Neural progenitor cell (in vitro differentiated cells): ENCODE data around the gene SMARCD3. TPM values are rescaled to one million over a fixed set of nuclear protein-coding genes. Genes with fewer than 3 reads are reported as not detected.

ENCODE experiments used
- DNase-seq: peaks from one replicate; pipeline ENCODE4 v3.0.0-alpha.2; 2016; ENCODE audit warnings: low spot score
- H2AFZ ChIP-seq: fragments of 200-600 bp; sonication (generic); replicated peaks from 2 replicates; pipeline ENCODE4 v1.6.1; 2016; ENCODE audit warnings: antibody characterized with exemption
- H3F3A ChIP-seq: fragments of 200-600 bp; sonication (generic); 2 replicates; pipeline ENCODE4 v1.6.1; 2016; ENCODE audit warnings: antibody characterized with exemption, low read depth
- H3K27ac ChIP-seq: fragments of 200-600 bp; sonication (generic); 2 replicates; pipeline ENCODE4 v1.5.1; 2016; ENCODE audit warnings: mild to moderate bottlenecking
- H3K27me3 ChIP-seq: fragments of 200-600 bp; sonication (generic); 2 replicates; pipeline ENCODE4 v1.6.1; 2016; ENCODE audit warnings: mild to moderate bottlenecking, moderate library complexity
- H3K36me3 ChIP-seq: fragments of 200-600 bp; sonication (generic); 2 replicates; pipeline ENCODE4 v1.5.1; 2016
- H3K4me1 ChIP-seq: fragments of 200-600 bp; sonication (generic); 2 replicates; pipeline ENCODE4 v1.6.1; 2016; ENCODE audit warnings: mixed run types
- H3K4me2 ChIP-seq: fragments of 200-600 bp; sonication (generic); 2 replicates; pipeline ENCODE4 v1.6.1; 2016
- H3K4me3 ChIP-seq: fragments of 200-600 bp; sonication (generic); 2 replicates; pipeline ENCODE4 v1.5.1; 2016
- H3K79me2 ChIP-seq: fragments of 200-600 bp; sonication (generic); 2 replicates; pipeline ENCODE4 v1.6.1; 2016; ENCODE audit warnings: low read depth
- H3K9ac ChIP-seq: fragments of 200-600 bp; sonication (generic); 2 replicates; pipeline ENCODE4 v1.6.1; 2016
- H3K9me3 ChIP-seq: fragments of 200-600 bp; sonication (generic); 2 replicates; pipeline ENCODE4 v1.5.1; 2016; ENCODE audit warnings: low read depth
- H4K20me1 ChIP-seq: fragments of 200-600 bp; sonication (generic); 2 replicates; pipeline ENCODE4 v1.6.1; 2016; ENCODE audit warnings: low read depth
- H3K27ac Mint-ChIP-seq: 3 replicates; pipeline ENCODE4 v1.8.0; 2021; ENCODE audit warnings: mixed read lengths
- H3K27me3 Mint-ChIP-seq: 2 replicates; pipeline ENCODE4 v1.8.0; 2022; ENCODE audit warnings: low read depth, mild to moderate bottlenecking, inconsistent platforms, moderate library complexity, mixed read lengths; ENCODE audit not compliant: insufficient read depth
- H3K36me3 Mint-ChIP-seq: 3 replicates; pipeline ENCODE4 v1.8.0; 2021; ENCODE audit warnings: mixed read lengths
- H3K4me1 Mint-ChIP-seq: 3 replicates; pipeline ENCODE4 v1.8.0; 2021; ENCODE audit warnings: mixed read lengths
- H3K4me3 Mint-ChIP-seq: 3 replicates; pipeline ENCODE4 v1.8.0; 2021; ENCODE audit warnings: mild to moderate bottlenecking, moderate library complexity, mixed read lengths
- H3K9me3 Mint-ChIP-seq: 3 replicates; pipeline ENCODE4 v1.8.0; 2020; ENCODE audit warnings: mixed read lengths
- EZH2 ChIP-seq: fragments of 200-600 bp; sonication (generic); IDR thresholded peaks from 2 replicates; pipeline ENCODE4 v1.6.1; 2017; ENCODE audit warnings: antibody characterized with exemption, mild to moderate bottlenecking, moderate library complexity
- EZH2phosphoT487 ChIP-seq: fragments of 200-600 bp; sonication (generic); IDR thresholded peaks from 2 replicates; pipeline ENCODE4 v1.6.1; 2017; ENCODE audit warnings: antibody characterized with exemption
- total RNA-seq: library from RNA; depleted of rRNA; stranded (reverse); fragments of >200 nt; gene quantifications from 2 replicates; pipeline ENCODE4 v1.2.3, GENCODE V29; 2015; ENCODE audit warnings: low replicate concordance
- TF ChIP-seq, protein P1 (sequence below): fragments of 200-600 bp; sonication (generic); IDR thresholded peaks from 2 replicates; pipeline ENCODE4 v1.5.1; 2017; ENCODE audit warnings: antibody characterized with exemption, mild to moderate bottlenecking

Gene SMARCD3
- total RNA-seq, 1 donor from 2014 or later = 11.0 TPM

DNA sequence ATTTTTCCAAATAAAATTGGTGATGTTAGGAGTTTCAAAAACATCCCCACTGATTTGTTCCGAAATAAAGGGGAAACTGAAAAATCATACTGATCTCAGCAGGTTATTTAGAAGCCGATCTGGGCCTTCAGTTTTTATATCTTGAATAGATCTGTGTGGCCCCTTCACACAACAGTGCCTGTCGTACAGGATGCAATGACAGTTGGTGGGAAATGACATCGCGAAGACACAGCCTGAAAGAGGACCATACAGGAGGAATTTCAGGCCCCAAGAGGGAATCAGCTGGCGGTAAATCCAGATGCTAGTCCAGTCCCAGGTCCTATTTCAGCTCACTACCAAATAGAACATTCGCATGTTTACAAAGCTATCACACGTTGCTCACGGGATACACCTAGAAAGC lies 41.2 kb downstream of the SMARCD3 start:
- Mint-ChIP-seq H3K9me3 (no peaks in the 10 kb centered on the region), H3K27me3 (peaks cover 4% of the 10 kb centered on the region), H3K4me3 (no peak overlapping the region), H3K4me1 (peaks cover 2% of the 10 kb centered on the region), H3K27ac (no peak overlapping the region), H3K36me3 (no peaks in the 10 kb centered on the region)
- Histone ChIP-seq H4K20me1 (peaks cover 7% of the 10 kb centered on the region), H3F3A (peaks cover 16% of the 10 kb centered on the region), H3K27me3 (peaks cover 18% of the 10 kb centered on the region), H3K4me2 (no peak overlapping the region), H3K79me2 (no peaks in the 10 kb centered on the region), H3K4me3 (no peak overlapping the region), H3K27ac (no peak overlapping the region), H2AFZ (no peak overlapping the region), H3K4me1 (peaks cover 18% of the 10 kb centered on the region), H3K9me3 (no peaks in the 10 kb centered on the region), H3K9ac (no peak overlapping the region), H3K36me3 (no peaks in the 10 kb centered on the region)
- TF ChIP-seq EZH2 (no peak), EZH2phosphoT487 (no peak)
- TF ChIP-seq, protein P1, sequence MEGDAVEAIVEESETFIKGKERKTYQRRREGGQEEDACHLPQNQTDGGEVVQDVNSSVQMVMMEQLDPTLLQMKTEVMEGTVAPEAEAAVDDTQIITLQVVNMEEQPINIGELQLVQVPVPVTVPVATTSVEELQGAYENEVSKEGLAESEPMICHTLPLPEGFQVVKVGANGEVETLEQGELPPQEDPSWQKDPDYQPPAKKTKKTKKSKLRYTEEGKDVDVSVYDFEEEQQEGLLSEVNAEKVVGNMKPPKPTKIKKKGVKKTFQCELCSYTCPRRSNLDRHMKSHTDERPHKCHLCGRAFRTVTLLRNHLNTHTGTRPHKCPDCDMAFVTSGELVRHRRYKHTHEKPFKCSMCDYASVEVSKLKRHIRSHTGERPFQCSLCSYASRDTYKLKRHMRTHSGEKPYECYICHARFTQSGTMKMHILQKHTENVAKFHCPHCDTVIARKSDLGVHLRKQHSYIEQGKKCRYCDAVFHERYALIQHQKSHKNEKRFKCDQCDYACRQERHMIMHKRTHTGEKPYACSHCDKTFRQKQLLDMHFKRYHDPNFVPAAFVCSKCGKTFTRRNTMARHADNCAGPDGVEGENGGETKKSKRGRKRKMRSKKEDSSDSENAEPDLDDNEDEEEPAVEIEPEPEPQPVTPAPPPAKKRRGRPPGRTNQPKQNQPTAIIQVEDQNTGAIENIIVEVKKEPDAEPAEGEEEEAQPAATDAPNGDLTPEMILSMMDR = no peak
- no peak for DNase-seq

DNA sequence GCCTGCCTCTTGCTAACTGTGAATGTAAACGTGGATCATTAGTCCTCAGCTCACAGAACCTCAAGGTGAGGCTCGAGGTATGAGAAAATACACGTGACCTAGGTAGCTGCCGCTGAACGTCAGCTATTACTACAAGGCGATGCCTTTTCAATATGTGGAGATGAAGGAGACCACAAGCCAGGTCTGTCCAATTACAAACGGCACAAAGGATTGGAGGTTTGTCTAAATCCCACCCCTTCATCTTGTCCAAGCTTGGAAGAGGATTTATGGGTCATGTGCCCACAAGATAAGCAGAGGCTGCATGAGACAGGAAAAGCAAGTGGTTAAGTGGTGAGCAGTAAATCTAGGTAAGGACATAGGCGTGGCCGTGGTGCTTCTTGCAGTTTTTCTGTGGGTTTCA lies 41.6 kb downstream of the SMARCD3 start:
- Mint-ChIP-seq H3K9me3 (no peaks in the 10 kb centered on the region), H3K27me3 (peaks cover 4% of the 10 kb centered on the region), H3K4me3 (no peak overlapping the region), H3K4me1 (peaks cover 2% of the 10 kb centered on the region), H3K27ac (no peak overlapping the region), H3K36me3 (no peaks in the 10 kb centered on the region)
- Histone ChIP-seq H3K4me3 (no peak overlapping the region), H3K79me2 (no peaks in the 10 kb centered on the region), H3K4me1 (peaks cover 18% of the 10 kb centered on the region), H3K27me3 (peaks cover 18% of the 10 kb centered on the region), H3F3A (peaks cover 15% of the 10 kb centered on the region), H3K27ac (no peak overlapping the region), H3K4me2 (no peak overlapping the region), H4K20me1 (peaks cover 7% of the 10 kb centered on the region), H3K9me3 (no peaks in the 10 kb centered on the region), H3K9ac (no peak overlapping the region), H2AFZ (no peak overlapping the region), H3K36me3 (no peaks in the 10 kb centered on the region)
- DNase-seq = no peak
- TF ChIP-seq EZH2 (no peak), EZH2phosphoT487 (no peak)
- TF ChIP-seq, protein P1 = no peak

DNA sequence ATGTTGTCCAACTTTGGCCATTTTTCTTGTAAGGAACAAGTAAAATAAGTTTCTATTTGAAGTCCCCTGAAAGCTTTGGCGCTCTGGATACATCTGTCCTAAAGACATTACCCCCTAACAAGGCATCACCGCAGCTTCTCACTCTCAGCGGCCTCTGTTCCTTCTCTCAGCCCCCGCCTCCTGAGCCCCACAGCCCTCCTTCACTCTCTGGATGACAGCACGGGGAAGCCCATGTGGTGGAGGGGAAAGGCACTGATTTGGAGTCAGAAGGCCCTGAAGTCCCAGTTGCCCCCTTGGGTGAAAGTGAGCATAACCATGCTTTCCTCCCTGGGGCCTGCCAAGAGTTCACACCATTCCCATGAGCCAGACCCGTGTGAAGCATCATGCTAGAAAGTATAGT lies 42.8 kb downstream of the SMARCD3 start:
- no peaks in the 10 kb centered on the region for H3K79me2 ChIP-seq
- H3K4me1 Mint-ChIP-seq = peaks cover 2% of the 10 kb centered on the region
- H3K27ac Mint-ChIP-seq = no peak overlapping the region
- H3K4me3 ChIP-seq = no peak overlapping the region
- no peak overlapping the region for H3K9ac ChIP-seq
- no peak overlapping the region for H2AFZ ChIP-seq
- H3K4me2 ChIP-seq = no peak overlapping the region
- TF ChIP-seq EZH2phosphoT487 (no peak), EZH2 (no peak)
- TF ChIP-seq, protein P1 = no peak
- H4K20me1 ChIP-seq = peaks cover 3% of the 10 kb centered on the region
- H3K27me3 ChIP-seq = peaks cover 18% of the 10 kb centered on the region
- DNase-seq = no peak
- no peaks in the 10 kb centered on the region for H3K36me3 Mint-ChIP-seq
- peaks cover 6% of the 10 kb centered on the region for H3K27me3 Mint-ChIP-seq
- H3K4me3 Mint-ChIP-seq = no peak overlapping the region
- peaks cover 2% of the 10 kb centered on the region for H3K9me3 Mint-ChIP-seq
- H3F3A ChIP-seq = peaks cover 4% of the 10 kb centered on the region
- no peak overlapping the region for H3K27ac ChIP-seq
- H3K4me1 ChIP-seq = peaks cover 14% of the 10 kb centered on the region
- H3K9me3 ChIP-seq = no peaks in the 10 kb centered on the region
- no peaks in the 10 kb centered on the region for H3K36me3 ChIP-seq
